GM19043 (cell line): ENCODE data around the gene CWH43.
"Not testable (repeated sequence)": the region's sequence is repeated elsewhere in the genome, so short reads cannot be mapped to it uniquely, and the experiment has no call there.

Source experiments
- ATAC-seq: cut with Tn5 transposase; IDR thresholded peaks from one replicate; pipeline ENCODE4 v1.9.1; 2021; ENCODE audit warnings: low read depth; ENCODE audit not compliant: unreplicated experiment

Gene CWH43

DNA sequence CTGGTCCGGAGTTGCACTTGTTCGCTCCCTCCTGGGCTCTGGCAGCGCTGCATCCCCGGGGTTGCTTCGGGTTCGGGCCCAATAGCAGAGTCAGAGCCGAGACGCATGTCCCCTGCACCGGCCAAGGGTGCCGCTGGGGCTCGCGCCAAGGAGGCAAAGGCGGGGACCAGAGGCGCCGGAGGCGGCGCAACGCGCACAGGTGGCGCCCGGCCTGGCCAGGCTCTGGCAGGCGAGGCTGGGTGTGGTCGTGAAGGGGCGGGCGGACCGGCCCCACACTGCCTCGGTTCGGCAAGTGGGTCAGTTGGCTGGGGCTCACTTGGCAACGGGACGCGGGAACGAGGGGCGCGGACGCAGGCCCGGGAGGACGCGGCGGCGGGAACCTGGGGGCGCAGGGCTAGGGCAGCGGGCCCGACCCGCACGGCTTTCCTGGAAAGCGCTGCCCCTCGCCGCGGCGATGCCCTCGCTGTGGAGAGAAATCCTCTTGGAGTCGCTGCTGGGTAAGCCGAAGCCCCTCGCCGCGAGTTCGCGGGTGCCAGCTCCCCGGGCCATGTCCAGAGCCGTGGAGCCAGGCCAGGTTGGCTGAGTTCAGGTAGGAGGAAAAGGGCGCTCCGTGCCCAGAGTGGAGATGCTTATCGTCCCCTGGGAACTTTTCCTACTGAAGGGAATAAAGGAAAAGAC lies at the start of gene CWH43:
TSS of gene CWH43 (plus strand) at position 300 of the 678 bp plus-strand sequence. CDS start at position 455, 155 bp downstream.
- ATAC-seq = no peak

DNA sequence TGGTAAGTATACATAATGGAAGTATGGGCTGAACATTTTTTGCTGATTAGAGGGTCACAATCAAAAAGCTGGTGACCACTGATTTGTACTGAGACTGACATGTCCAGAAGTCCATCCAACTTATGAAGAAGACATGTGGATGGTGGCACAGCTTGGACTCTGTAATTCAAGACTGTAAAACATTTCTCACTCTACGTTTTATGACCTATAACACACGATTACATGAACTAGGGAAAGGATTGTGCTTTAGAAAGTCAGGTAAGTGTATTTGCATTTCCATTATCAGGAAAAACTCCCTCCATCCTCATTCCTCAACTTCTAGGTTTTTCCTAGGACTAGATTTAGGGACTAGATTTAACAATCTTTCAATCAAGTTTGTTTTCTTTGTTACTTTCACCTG lies 49.0 kb upstream of the CWH43 start:
- ATAC-seq = no peak

DNA sequence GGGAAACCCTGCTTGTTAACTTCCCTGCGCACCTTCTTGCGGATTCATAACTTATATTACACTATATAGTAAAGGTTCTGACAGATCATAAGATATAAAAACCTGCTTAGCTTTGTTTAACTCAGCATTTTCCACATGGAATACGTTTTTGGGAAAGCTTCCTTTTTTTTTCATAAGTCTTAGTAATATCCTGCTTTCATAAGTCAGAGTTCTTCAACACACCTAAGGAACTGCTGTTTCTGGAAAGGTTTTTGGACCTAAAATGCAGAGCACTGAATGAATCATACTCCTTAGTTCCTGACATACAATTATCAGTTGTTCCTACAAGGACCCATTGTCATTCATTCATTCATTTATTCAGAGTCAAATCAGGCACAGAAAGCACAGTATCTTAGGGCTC lies 47.2 kb upstream of the CWH43 start:
- no peak for ATAC-seq

DNA sequence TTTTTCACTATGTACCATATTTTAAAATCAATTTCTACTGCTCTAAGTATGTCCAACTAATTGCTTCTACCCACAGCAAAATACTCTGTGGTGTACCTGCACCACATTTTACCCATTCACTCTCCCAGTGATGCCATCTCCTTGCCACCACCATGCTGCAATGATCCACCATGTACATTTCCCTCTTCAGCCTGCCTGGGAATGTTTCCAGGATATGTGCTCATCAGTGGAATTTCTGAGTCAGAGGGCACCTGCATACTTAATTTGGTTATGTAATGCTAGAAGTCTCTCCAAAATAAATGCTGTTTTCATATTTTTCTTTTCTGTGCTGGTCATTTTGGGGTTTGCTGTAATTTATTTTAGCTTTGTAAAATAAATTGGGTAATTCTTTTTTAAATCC lies 46.3 kb upstream of the CWH43 start:
- no peak for ATAC-seq

DNA sequence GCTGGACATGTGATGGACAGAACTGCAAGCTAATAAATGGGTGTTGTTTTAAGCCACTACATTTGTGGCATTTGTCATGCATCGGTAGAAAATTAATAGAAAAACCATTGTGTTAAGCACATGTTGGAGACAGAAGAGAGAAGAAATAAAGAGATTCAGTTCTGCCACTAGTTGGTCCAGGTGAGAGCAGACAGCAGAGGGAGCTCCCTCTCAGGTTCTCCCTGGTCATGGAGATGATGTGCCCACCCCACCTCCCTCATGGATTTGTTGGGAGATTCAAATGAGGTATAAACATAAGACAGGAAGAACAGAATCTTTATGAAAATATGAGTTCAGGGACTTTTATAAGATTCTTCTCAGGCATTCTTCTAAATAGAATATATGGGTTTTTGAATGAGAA lies 42.7 kb upstream of the CWH43 start:
- ATAC-seq = no peak

DNA sequence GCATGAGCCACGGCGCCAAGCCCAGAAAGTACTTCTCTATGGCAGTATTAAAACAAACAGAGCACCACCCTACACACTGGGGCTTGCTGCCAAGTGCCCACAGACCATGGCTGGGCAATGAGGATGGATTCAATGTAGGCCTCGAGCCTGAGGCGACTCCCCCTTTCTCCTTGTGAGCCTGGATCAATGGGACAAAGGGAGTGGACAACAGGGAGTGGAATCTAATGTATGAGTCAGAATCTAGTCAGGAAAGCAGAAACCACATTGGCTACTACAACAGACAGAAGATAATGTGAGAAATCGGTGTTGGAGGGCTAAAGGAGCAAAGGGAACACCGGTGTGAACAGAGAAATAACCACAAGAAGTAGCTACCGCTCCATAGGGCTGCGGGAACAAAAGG lies 41.8 kb upstream of the CWH43 start:
- ATAC-seq = no peak

DNA sequence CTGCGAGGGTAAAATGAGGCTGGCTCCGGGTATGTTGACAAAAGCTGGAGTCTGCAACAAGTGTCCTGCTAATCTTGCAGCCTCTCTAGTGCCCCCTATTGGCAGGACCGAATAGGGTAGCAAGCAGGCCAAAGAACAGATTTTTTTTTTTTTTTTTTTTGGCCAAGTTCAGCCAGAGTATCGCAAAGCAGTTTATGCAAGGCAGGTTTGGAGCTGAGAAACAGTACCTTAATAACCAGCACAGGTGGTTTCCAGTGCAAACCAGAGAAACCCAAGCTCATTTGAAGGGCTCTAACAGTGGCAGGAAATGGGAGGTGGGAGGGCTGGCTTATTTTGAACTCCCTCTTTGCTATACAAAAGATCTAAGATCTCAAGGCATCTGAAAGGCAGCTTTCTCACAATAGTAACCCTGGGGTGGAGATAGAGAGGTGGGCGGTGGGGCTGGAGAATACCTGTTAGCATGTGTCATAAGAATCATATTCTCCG lies 41.3 kb upstream of the CWH43 start:
- no peak for ATAC-seq

DNA sequence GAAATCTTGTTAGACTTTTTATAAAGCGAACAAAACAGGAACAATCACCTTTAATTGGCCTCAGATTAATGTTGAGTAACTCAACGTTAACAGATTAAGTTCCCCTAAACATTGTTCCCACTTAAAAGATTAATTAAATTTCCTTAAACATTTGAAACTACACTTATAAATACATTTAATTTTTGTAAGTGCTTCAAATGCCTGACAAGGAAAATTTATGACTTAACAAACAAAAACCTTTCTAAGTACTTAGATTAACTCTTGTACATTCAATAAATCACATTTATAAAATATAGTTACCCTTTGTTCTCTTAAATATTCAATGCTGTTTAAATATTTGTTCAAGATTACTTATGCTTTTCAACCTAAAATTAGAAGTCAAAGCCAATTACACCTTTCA lies 40.1 kb upstream of the CWH43 start:
- no peak for ATAC-seq

DNA sequence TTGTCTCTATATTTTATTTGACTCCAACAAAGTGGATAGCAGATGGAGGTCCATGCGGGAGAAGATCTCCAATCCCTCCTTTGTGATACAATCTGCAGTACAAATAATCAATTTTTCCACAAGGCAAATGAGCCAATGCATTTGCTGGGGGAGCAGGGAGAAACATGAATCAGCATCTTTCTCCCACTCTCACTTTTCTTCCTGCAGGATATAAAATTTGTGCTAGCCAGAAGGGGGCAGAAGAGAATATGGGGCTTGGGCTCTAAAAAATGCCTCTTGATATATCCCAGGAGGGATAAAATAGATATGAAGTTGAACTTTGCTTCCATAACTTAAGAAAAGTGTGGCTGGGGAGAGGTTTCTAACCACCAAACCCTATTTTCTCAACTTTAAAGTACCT lies 38.3 kb upstream of the CWH43 start:
- ATAC-seq = no peak

DNA sequence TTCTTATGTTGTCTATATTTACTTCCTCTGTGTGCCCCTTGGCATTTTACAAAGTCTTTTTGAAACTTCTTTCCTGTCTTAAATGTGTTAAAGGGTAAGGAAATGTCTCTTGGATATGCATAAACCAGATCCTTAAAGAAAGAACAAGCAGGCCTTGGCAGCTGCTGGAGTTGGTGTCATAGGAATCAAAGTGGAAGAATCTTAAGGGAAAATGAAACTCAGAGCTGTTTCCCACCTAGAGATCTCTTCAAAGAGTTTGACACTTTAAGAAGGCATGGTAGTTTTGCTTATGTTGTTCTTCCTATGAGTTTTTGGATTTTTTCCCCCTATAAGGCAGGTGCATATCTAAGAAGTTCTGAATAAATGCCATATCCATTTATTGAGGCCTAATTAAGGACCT lies 37.0 kb upstream of the CWH43 start:
- no peak for ATAC-seq

DNA sequence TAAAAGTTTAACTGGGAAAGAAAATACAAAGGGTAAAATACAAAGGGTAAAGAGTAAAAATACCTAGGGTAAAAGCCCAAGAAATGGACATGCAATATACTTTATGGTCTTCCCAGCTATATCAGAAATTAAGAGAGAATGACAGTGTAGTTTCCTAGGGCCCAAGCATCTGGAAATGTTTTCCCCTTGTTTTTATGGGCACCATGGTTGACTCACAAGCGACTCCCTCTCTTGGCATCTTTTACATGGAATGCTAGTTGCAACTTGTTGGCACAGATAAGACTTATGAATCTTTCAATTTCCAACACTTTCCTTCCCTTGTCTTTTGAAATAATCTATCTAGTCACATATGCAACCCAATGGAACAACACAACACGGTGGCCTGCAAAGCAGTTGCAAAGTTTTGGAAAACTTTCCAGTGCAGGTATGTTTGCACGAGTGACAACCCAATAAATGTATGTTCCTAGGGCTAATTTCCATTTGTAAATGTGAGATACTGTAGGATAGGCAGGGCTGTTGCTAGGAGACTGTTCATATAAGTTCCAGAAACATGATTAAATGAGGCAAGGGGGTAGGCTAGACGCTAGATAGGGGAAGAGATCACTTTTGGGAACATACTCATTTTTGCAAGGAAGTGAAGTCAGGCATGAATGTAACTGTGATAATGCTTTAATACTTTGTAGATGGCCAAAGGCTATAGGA lies 36.4 kb upstream of the CWH43 start:
- no peak for ATAC-seq

DNA sequence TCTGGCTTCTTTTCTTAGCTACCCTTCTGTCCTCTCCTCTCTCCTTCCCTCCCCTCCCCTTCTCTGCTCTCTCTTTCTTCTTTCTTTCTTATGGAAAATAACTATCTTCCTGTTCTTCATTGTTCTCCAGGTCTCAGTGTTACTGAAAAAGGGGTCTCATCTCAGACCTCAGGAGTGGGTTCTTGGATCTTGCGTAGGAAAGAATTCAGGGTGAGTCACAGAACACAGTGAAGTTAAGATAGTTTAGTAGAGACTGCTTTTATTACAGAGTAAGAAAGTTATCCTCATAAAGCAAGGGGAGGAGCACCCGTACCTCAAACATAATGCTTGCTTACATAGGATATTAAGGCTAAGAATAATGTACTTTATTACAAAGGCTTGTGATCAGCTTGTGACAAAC lies 31.8 kb upstream of the CWH43 start:
- no peak for ATAC-seq

DNA sequence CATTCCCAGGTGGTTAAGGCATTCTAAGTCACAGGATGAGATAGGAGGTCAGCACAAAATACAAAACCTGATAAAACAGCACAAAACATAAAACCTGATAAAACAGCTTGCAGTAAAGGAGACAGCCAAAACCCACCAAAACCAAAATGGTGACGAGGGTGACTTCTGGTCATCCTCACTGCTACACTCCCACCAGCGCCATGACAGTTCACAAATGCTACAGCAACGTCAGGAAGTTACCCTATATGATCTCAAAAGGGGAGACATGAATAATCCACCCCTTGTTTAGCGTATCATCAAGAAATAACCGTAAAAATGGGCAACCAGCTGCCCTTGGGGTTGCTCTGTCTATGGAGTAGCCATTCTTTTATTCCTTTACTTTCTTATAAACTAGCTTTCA lies 28.7 kb upstream of the CWH43 start:
- not testable (repeated sequence) for ATAC-seq

DNA sequence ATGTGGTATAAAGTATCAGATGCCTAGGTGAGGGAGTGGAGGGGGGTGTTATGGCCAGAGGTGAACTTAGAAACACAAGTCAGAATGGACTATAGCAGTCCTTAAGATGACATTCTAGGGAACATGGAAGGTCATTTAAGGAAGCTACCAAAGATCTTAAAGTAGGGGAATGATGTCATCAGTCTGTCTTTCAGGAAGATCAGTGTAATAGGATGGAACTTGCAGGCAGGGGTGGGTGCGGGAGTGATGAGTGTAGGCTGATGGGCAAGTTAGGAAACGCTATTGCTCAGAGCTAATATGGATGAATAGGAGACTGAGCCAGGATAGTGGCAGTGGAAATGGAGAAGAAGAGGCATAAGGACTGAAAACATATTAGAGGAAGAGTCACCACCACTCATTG lies 27.5 kb upstream of the CWH43 start:
- ATAC-seq = no peak

DNA sequence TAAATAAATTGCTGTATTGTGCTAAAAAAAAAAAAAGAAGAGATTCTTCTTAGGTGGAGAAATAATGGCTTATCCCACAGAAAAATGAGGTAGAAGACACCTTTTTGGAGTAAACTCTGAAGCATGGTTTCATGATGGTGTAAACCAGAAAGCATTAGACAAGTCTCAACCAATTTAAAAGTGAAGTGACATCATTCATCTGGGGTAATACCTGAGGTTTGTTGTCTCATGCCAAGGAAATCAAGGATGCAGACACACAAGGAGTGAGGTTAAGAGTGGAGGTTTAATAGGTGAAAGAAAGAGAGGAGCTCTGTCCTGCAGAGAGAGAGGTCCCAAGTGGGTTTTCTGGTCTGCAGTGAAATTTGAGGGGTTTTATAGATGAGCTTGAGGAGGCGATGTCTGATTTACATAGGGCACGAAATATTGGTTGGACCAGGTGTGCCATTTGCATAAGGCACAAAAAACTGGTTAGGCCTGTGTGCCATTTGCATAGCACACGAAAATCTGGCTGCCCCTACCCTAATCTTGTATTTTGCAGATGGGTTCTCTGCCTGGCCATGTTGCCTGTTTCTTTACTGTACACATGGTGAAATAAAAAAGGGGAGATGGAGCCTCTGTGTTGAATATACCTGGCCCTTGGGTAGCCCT lies 25.0 kb upstream of the CWH43 start:
- ATAC-seq = no peak

DNA sequence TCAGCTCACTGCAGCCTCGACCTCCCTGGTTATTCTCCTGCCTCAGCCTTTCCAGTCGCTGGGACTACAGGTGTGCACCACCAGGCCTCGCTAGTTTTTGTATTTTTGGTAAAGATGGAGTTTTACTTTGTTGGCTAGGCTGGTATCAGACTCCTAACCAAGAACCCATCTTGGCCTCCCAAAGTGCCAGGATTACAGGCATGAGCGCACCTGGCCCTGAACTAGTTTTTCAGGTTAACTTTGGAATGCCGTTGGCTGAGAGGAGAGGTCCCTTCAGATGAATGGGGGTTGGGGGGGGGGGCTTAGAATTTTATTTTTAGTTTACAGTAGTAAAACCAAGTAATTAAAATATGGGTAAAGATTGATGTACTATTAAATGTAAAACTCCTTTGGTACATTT lies 23.4 kb upstream of the CWH43 start:
- ATAC-seq = no peak

DNA sequence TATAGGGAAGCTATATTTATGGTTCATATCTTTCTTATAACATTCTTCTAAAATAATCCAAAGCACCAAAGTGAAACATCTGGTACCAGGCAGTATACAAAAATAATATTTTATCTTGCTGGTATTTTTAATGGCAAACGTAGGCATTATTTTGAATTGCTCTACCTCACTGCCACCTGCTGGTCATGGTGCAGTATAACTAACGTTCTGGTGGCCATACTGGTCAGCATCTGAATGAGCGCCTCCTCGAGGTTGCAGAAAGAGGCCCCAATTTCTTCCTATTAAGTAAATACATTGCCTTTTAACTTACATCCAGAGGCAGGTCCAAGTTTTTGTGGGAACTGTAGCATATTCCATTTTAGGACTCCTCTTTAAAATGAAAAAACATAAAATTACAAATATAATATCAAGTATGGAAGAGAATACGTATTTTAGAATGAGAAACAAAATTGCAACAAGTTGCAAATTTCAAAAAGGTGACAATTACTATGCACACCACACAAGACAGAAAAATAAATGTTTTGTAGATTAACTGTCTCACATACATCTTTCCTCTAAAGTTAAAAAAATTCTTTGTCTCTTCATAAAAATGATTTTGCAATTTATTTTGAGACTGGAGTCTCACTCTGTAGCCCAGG lies 22.9 kb upstream of the CWH43 start:
- ATAC-seq = peak; percentile 94

DNA sequence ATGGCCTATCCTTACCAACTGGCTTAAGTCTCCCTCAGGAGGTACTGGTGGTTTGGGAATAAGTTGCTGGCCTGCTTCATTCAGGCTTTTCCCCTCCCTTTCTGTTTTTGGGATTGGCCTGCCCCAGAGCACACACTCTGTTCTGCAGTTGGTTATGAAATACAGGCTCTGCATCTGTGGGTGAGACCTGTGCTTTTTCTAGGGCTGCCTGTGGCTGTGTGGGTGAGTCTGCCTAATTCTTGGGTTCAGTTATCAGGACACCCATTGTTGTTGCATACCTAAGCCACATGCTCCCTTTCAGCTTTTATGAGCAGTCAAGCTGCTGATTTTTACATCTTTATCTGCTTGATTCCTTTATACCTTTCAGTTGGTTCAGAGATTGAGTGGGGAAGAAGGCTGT lies 19.0 kb upstream of the CWH43 start:
- no peak for ATAC-seq

DNA sequence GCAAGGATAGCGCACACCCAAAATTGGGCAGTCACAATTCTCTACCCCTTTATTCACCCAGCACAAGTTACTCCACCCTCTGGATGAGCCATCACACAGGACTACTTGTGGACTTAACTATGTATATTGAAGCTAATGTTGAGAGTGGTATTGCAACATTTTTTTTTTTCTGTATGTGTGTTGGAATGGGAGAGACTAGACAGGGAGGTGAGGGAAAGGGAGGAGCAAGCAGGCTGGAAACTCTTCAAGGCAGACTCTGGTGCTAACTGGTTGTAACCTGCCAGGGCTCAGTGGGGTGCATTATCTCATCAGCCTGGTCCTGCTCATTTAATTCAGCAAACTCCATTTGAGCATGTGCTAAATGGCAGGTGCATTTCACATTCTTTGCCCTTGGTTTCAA lies 18.4 kb upstream of the CWH43 start:
- ATAC-seq = no peak

DNA sequence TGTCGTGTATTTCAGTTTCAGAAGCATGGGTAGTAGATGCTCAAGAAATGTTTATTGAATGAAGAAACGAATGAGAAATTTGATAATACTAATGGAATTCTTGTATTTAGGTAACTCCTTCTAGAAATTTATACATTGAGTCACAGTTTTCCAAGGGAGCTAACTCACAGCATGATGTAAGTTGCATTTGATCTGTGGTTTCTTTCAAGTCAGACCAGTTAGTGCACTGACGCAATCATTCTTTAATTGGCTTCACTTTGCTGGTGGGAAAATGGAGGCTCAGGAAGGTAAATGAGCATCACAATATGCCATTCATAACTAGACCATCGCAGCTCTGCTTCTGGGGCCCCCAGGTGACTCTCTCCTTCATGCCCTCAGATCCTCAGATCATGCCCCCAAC lies 17.3 kb upstream of the CWH43 start:
- no peak for ATAC-seq

DNA sequence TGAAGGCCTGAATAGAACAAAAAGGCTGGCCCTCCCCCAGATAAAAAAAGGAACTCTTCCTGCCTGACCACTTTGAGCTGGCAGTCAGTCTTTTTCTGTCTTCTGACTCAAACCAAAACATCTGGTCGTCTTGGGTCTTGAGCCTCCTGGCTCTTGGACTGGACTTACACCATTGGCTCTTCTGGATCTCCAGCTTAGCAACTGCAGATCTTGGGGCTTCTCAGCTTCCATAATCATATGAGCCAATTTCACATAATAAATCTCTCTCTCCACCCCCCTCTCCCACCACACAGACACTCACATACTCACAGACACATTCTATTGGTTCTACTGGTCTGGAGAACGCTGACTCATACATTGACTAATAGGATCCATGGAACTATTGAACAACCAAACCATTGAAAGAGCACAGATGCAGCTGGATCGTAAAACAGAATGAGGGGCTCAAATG lies 15.6 kb upstream of the CWH43 start:
- no peak for ATAC-seq
